OCI-M1 (cell line): ENCODE data around the gene PROSER2.
"Not testable (repeated sequence)": the region's sequence is repeated elsewhere in the genome, so short reads cannot be mapped to it uniquely, and the experiment has no call there.

Experiments used
- DNase-seq: peaks from one replicate; lab custom pipeline; 2025; lab: John Stamatoyannopoulos, UW

The PROSER2 gene

GRCh38 chr10:11886138-11886474, 63.0 kb downstream of the PROSER2 start:
- no peak for DNase-seq

GRCh38 chr10:11886851-11887250, 63.7 kb downstream of the PROSER2 start:
- no peak for DNase-seq

- DNase-seq: no peak
These were observed 64.4 kb downstream of the PROSER2 start for GRCh38 chr10:11887381-11888227.

GRCh38 chr10:11889263-11889662, 66.1 kb downstream of the PROSER2 start:
- DNase-seq: not testable (repeated sequence)

GRCh38 chr10:11891776-11892486, 68.8 kb downstream of the PROSER2 start:
- DNase-seq: peak; percentile 46

- no peak for DNase-seq
These were observed 70.7 kb downstream of the PROSER2 start for GRCh38 chr10:11893749-11894278.

- DNase-seq: peak; percentile 91
These were observed 71.4 kb downstream of the PROSER2 start for GRCh38 chr10:11894381-11895107.

- DNase-seq: no peak
These were observed 71.9 kb downstream of the PROSER2 start for GRCh38 chr10:11895108-11895466.

- DNase-seq: no peak
These were observed 72.4 kb downstream of the PROSER2 start for GRCh38 chr10:11895598-11895997.

- DNase-seq: peak; percentile 87
These were observed 73.5 kb downstream of the PROSER2 start for GRCh38 chr10:11896549-11897200.

GRCh38 chr10:11898033-11898371, 74.8 kb downstream of the PROSER2 start:
- peak; percentile 81 for DNase-seq

- peak; percentile 97 for DNase-seq
These were observed 75.4 kb downstream of the PROSER2 start for GRCh38 chr10:11898372-11899066.

GRCh38 chr10:11899067-11899876, 76.1 kb downstream of the PROSER2 start:
- DNase-seq: no peak

- no peak for DNase-seq
These were observed 77.8 kb downstream of the PROSER2 start for GRCh38 chr10:11901036-11901301.

GRCh38 chr10:11901454-11901832, 78.3 kb downstream of the PROSER2 start:
- no peak for DNase-seq

- peak; percentile 57 for DNase-seq
These were observed 78.8 kb downstream of the PROSER2 start for GRCh38 chr10:11901833-11902475.

- DNase-seq: no peak
These were observed 79.5 kb downstream of the PROSER2 start for GRCh38 chr10:11902646-11903045.

GRCh38 chr10:11906714-11907113, 83.6 kb downstream of the PROSER2 start:
- DNase-seq: no peak

GRCh38 chr10:11907914-11908313, 84.8 kb downstream of the PROSER2 start:
- no peak for DNase-seq

GRCh38 chr10:11908536-11908935, 85.4 kb downstream of the PROSER2 start:
- DNase-seq: no peak
